NCI-H1694 treated with DMSO at 0.1 percent for 48 hours (cell line): ENCODE measurements around the gene UBD.

ENCODE experiments used
- DNase-seq: peaks from one replicate; lab custom pipeline; 2025; lab: John Stamatoyannopoulos, UW

UBD gene

DNA sequence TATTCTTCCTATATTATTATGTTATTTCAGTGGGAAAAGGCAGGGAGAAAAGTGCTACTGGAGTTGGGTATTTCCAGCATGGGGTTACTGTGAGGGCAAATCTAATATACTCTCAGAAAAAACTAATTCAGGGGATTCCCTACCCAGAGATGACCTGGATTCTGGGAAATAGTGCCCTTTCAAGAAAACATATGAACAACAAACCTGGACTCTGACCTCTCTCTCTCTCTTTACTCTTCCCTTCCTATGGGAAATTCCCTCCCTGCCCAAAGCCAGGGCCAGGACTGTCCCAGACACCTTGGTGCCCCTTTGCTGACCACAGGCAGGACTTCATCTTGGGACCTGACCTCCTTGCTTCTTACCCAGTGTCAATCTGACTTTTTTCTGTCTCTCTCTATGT is 1.6 kb upstream of the UBD start:
- DNase-seq = no peak

DNA sequence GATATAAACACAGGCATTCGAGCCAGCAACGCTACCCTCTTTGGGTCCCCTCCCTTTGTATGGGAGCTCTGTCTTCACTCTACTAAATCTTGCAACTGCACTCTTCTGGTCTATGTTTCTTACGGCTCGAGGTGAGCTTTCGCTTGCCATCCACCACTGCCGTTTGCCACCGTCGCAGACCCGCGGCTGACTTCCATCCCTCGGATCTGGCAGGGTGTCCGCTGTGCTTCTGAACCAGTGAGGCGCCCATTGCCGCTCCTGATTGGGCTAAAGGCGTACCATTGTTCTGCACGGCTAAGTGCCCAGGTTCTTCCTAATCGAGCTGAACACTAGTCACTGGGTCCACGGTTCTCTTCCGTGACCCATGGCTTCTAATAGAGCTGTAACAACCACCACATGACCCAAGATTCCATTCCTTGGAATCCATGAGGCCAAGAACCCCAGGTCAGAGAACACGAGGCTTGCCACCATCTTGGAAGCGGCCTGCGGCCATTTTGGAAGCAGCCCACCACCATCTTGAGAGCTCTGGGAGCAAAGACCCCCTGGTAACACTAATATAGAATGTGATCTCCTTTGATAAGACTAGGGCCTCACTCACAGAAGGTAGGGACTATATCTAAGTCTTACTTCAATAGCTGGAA is 973 bp downstream of the UBD start:
- DNase-seq = no peak

DNA sequence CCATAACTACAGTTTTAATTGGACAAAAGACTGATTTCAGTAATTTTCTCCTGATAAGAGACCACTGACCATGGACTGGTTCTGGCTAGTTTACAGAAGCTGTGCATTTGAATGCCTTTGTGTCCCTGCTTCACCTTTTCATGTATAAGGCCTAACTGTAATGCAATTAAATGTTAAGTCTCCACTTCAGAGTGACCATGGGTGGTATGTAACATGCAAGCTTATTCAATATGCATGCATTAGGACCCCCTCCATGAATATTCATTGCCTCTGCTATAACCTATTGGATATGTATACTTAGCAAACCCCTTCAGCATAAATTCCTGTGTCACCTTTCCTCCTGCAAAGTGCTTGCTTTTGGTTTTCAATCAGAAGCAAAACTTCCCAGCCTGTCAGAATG is 2.2 kb downstream of the UBD start:
- no peak for DNase-seq

DNA sequence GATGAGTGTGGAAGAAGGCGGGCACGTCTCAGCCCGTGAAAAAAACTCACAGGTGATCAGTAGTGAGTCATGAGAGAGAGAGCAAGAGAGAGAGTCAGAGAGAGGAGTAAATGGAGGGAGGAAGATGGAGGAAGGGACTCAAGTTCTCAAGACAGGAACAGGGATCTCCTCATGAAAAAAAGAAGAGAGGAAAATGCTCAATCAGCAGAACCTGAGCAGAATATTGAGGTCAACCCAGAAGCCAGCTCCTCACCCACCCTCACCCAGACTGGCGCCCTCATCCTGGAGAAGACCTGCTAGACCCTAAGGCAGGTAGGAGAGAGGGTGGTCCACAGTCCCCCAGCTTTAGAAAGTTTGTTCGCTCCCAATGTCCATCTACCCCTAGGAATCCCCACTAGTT is 4.8 kb downstream of the UBD start:
- DNase-seq = no peak

DNA sequence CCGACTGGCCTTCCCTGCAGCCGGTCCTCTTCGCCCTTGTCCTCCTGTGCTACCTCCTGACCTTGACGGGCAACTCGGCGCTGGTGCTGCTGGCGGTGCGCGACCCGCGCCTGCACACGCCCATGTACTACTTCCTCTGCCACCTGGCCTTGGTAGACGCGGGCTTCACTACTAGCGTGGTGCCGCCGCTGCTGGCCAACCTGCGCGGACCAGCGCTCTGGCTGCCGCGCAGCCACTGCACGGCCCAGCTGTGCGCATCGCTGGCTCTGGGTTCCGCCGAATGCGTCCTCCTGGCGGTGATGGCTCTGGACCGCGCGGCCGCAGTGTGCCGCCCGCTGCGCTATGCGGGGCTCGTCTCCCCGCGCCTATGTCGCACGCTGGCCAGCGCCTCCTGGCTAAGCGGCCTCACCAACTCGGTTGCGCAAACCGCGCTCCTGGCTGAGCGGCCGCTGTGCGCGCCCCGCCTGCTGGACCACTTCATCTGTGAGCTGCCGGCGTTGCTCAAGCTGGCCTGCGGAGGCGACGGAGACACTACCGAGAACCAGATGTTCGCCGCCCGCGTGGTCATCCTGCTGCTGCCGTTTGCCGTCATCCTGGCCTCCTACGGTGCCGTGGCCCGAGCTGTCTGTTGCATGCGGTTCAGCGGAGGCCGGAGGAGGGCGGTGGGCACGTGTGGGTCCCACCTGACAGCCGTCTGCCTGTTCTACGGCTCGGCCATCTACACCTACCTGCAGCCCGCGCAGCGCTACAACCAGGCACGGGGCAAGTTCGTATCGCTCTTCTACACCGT is 6.1 kb downstream of the UBD start:
- no peak for DNase-seq

DNA sequence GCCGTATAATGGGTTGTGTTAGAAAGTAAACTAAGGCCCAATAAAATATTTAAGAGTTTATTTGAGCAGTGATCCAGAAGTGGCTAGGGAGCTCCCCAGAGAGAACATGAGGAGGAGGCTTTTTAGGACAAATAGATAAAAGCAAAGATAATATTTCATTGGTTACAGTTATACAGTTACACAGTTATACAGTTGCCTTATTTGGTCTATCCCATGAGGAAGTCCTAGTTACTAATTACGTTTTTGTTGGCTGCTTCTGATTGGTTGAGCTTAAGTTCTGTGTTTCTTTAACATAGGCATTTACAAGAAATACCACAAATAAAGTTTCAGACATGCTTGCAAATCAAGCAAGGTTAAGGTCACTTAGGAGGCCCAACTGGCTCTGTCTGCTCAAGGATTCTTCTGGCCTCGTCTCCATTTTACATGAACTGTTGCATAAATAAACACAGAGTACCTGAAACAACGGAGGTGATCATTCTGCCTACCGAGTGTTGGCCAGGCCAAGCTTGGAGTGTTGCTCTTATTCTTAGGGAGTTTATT is 7.0 kb downstream of the UBD start:
- no peak for DNase-seq

DNA sequence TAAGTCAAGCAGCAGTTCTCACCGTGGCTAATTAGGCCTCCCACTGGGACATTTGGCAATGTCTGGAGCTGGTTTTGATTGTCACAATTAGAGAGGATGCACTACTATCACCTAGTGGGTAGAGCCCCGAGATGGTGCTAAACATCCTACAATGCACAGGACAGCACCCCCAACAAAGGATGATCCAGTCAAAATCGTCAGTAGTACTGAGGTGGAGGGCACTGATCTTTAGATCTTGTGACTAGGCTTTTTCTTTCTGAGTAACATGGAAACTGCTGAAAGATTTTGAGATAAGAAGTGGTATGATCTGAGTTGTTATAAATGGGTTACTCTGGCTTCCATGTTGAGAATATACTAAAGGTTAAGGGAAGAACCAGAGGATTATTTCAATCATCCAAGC is 12.0 kb downstream of the UBD start:
- no peak for DNase-seq

DNA sequence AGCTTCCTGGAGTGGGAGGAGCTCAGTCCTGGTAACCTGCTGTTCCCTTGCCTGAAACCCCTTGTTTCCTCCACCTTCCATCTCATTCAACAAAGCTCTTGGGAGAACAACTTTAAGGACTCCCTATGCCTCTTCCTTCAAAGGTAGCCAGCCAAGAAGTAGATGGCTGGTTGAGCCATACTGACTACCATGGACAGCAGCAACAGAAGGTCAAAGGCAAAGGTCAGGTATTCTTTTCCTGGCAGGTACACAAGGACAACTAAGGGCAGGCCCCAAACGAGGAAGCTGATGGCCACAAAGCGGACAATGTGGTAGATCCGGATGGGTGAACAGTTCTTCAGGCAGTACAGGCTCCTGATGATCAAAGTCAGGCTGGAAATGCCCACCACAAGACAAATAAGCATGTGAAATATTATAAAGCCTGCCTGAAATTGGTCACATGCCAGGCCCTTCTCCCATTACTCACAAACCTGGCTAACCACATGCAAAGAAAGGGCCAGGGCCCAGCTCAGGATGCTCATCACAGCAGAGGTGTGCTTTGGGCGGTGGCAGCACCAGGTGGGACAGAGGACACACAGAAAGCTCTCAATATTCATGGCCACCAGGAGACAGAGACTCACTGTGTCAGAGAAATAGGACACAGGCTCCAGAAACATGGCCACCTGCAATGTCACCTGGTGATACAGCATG is 21.7 kb downstream of the UBD start:
- DNase-seq = no peak

DNA sequence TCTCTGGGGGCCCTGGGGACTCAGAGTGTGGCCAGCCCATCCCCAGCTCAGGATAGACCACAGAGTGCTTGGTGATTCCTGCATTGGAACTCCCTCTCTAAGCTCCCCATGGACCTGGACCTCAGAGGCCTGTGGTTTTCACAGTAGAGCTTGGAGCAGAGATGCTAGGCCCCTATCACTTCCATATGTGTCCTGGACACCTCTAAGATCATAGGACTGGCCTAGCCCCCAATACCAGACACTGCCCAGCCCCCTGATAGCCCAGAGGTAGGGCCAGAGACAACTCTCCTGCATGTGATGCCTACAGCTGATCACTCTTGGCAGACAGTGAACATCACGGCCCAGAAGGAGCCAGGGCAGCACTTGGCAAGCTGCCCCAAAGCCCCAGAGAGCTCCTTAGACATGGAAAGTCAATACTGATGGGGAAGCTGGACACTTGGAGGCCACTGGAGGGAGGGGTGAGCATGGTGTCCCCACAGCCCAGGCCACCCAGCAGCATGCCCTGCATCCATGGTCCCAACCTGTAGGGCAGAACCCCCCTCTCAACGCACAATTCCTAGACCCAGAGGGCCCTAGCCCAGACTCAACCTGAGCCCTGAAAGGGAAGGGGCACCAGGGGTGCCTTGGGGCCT is 27.1 kb downstream of the UBD start:
- DNase-seq = no peak

DNA sequence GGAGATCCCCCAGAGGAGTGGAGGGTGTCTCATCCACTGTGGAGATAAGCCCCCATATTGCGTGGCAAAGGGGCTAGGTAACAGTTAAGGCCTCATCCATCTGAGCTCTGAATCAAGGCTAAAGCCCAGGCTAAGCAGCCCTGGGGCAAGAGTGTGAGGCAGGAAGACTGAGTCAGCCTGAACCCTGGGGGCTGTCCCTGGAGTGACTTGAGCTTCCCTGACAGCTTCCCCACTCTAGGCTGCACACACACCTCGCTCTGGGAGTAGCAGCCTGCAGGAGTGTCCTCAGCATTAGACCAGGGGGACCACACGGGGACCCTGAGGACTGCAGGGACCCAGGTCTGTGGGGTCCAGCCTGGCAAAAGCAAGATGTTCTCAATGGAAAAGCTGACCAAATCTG is 27.9 kb downstream of the UBD start:
- no peak for DNase-seq

DNA sequence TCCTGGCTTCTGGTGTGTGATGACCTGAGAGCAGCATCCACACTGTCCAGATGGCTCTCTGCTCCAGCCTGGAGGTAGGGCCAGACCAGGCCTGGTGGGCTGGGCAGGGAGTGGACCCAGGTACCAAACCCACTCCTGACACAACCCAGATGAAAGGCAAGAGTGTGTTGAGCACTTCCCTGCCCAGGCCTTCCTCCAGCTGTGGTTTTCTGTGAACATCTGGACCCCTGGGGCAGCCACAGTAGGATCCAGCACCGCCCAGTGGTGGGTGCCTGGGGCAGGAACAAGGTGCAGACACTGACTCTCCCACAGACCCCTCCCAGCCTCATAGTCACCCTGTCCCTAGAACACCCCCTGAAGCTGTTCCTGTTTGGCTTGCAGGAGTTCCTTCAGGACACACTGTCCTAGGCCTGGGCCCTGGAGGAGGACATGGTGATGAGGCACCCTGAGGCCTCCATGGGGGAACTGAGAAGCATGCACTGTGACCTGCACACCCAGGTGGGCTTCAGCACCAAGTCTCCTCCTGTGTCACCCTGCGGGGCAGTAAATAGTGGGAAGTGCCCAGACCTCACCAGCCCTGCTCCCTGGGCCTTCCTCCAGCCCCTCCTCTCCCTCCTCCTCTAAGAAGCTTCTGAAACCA is 28.7 kb downstream of the UBD start:
- DNase-seq = no peak

DNA sequence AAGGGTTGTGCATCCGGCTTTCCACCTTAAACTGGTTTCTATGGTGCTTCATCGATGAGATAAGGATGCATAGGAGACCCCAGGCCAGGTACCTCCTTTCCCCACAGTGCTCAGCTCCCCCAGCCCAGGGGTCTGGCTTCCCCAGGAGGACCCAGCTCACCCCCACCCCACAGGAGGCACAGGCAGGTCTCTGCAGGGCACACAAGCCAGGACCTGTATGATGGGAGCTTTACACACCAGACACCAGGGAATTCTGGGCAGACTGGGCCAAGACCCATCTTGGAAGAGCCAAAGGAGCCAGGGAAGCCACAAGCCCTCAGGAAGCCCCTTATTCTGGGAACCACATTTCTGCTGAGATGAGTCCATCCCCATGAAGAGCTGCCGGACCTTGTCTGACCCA is 29.6 kb downstream of the UBD start:
- no peak for DNase-seq

DNA sequence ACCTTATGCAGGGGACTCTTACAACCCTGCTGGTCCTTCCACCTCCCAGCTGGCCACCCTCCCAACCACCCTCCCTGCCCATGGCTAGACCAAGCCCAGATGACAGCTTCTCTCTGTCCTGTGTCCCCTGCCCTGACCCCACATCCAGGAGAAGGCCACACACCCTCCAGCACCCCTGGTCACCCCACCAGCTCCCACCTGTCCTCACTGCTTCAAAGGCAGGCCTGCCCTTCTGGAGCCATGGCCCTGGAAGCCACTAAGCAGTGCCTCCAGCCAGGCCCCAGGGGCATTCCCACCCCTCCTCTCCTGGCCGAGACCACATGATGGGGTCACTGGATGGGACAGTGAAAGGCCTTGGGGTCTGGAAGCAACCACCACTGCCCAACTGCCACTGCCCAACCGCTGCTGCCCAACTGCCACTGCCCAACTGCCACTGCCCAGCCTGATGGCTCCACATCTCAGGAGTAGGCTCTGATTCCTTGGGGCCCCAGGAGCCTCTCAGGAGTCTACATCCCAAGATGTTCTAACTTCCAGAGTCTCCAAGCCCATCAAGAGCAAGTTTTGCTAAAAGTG is 30.5 kb downstream of the UBD start:
- no peak for DNase-seq

DNA sequence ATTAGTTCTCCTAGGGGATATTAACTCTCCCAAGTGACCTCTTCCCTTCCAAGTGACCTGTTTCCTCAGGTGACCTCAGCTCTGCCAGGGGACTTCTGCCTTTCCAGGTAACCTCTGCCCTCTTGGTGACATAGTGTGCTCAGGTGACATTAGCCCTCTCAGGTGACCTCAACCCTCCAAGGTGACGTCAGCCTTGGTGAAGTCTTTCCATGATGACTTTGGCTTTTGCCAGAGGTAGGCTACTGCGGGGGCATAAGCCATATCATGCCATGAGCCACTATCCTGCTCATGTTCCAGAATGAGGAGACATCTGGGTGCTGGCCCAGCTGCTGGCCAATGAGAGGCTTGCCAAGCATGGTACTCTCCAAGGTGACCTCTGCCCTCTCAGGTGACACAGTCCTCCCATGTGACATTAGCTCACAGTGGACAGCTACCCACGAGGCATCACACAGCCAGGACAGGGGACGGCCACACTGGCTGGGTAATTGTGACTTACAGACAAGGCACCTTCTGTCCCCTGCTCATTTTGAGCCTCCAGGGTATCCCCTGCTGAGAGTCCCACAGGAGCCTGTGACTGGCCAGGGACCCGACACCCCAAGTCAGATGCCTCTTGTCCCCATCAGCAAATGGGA is 31.1 kb downstream of the UBD start:
- no peak for DNase-seq

DNA sequence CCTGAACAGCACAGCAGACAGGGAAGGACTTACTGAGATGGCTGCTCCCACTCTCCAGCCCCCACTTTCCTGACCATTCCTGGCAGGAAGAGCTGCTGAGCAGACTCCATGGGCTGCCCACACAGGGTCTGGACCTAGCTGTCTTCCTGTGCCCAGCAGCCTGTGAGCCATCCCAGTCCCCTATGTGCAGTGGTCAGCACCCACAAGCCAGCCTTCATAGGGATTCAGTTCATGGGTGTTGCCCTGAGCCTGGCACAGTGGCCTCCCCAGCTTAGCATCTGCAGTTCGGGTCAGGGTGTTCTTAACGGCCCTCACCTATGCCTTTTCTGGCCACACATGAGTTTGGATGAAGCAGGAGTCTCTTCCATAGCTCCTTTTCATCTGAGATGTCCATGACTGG is 32.0 kb downstream of the UBD start:
- DNase-seq = no peak

DNA sequence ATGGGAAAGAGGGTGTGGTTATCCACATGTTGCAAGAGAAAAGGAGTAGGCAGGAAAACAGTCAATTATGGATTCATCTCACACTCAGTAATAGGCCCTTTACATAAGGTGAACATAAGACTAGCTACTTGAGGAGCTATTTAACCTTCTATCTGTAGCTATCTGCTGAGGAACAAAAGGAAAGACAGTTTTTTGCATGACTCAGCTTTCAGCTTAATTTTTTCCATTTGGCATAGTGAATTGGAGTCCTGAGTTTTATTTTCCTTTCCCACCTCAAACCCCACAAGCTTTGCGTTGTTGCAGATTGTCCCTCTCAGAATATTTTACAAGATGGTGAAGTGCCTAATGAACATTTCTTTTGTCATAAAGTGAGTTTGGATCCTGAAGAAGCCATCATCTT is 32.4 kb downstream of the UBD start:
- DNase-seq = no peak

DNA sequence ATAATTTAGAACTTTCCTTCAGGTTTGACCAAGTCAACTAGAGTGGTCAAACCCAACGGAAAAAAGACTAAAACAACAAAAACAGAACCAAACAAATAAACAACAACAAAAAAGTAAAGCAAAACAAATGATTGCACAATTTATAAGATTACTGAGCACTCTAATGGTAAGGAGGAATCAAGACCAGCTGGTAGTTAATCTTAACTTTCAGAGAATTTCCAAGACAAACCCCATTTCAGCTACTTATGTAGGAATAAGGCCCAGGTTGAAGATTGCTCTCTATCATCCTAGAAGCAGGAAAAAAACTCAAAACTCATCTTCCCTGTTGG is 34.3 kb downstream of the UBD start:
- DNase-seq = no peak

DNA sequence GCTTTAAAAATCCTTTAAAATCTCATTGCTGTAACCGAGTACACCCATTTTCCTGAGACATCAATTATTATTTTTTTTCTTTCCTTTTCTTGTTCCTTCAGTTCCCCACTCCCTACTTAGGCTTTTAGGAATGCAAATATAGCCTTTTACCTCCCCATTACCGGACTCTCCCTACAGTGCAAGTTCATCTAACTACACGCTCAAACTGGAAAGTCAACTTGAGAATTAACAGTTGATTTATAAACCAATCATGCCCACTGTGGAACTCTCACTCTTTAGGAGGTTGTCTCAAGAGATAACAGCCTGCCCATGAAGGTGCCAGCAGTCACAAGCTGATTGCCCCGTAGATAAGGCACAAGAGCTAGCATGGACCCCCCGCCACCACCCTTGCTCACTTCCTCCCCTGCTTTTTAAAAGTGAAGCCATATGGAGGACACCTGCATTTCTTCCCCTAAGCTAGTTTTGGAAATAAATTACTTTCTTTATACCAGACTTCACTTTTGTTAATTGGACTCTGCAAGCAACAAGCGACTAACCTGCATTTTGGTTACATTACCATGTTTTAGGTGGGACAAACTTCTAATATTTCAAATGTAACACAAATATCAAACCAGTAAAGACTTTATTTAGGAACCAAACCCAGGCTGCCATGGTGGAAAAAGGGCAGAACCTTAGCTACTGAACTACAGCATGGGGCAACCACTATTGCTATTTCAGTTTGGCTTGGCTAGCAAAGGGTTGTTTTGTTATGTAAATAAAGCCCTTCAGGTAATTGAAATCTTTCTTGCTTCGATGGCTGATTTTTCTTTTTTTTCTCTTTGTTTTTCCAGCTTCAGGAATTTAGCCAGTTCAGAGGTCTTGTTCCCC is 34.9 kb downstream of the UBD start:
- DNase-seq = no peak

DNA sequence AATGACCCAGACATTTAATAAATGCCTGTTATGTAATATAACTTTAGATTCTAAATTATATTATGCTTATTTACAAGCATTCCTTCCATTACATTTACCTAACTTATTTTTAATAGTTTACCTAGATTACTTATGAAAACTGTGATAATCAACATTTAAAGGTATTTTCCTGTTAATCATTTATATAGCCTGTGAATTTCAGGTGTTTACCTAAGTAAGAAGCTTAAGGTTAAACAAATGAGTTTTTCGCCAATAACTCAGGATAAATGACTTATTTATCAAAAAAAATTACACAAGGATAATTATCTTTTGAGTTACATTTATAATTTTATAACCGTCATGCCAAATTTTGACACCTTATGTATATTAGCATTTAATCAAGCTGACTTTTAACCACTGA is 35.5 kb downstream of the UBD start:
- no peak for DNase-seq

DNA sequence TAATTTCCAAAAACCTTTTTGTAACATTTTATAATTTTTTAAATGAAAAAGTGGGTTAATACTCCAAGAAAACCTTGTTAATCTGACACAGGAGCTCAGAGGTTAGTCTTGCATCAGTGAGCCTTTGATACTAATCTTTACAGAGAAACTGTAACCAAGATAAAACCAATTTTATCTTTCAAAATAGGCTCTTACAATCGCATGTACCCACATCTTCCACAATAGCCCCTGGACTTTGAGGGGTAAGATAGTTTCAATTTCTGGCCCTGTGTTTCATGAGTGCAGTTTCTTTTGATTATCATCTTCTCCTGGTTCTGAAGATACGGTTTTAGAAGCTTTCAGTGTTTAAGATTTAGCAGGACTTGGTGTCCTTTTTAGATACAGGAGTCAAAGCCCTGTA is 37.3 kb downstream of the UBD start:
- no peak for DNase-seq
